GM12874 (cell line): Measurements from ENCODE around the gene UNG.

Experiments
- TF ChIP-seq, protein P1 (sequence below): IDR thresholded peaks from 2 replicates; pipeline ENCODE4 v1.5.1; 2011; ENCODE audit warnings: low read depth, mild to moderate bottlenecking, control low read depth, low read length, moderate library complexity; ENCODE audit not compliant: insufficient read depth

UNG gene

DNA sequence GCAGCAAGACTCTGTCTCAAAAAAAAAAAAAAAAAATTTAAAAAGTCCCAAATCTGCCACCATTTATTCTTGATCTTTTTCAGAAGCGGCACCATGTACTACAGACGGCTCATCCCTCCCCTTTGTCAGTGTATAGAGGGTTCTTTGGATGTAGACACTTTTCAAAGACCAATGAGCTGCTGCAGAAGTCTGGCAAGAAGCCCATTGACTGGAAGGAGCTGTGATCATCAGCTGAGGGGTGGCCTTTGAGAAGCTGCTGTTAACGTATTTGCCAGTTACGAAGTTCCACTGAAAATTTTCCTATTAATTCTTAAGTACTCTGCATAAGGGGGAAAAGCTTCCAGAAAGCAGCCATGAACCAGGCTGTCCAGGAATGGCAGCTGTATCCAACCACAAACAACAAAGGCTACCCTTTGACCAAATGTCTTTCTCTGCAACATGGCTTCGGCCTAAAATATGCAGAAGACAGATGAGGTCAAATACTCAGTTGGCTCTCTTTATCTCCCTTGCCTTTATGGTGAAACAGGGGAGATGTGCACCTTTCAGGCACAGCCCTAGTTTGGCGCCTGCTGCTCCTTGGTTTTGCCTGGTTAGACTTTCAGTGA, 12.5 kb downstream of the UNG start:
- TF ChIP-seq, protein P1, sequence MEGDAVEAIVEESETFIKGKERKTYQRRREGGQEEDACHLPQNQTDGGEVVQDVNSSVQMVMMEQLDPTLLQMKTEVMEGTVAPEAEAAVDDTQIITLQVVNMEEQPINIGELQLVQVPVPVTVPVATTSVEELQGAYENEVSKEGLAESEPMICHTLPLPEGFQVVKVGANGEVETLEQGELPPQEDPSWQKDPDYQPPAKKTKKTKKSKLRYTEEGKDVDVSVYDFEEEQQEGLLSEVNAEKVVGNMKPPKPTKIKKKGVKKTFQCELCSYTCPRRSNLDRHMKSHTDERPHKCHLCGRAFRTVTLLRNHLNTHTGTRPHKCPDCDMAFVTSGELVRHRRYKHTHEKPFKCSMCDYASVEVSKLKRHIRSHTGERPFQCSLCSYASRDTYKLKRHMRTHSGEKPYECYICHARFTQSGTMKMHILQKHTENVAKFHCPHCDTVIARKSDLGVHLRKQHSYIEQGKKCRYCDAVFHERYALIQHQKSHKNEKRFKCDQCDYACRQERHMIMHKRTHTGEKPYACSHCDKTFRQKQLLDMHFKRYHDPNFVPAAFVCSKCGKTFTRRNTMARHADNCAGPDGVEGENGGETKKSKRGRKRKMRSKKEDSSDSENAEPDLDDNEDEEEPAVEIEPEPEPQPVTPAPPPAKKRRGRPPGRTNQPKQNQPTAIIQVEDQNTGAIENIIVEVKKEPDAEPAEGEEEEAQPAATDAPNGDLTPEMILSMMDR: no peak

- TF ChIP-seq, protein P1: no peak
Measured at GRCh38 chr12:109110988-109111495, 13.6 kb downstream of the UNG start.

DNA sequence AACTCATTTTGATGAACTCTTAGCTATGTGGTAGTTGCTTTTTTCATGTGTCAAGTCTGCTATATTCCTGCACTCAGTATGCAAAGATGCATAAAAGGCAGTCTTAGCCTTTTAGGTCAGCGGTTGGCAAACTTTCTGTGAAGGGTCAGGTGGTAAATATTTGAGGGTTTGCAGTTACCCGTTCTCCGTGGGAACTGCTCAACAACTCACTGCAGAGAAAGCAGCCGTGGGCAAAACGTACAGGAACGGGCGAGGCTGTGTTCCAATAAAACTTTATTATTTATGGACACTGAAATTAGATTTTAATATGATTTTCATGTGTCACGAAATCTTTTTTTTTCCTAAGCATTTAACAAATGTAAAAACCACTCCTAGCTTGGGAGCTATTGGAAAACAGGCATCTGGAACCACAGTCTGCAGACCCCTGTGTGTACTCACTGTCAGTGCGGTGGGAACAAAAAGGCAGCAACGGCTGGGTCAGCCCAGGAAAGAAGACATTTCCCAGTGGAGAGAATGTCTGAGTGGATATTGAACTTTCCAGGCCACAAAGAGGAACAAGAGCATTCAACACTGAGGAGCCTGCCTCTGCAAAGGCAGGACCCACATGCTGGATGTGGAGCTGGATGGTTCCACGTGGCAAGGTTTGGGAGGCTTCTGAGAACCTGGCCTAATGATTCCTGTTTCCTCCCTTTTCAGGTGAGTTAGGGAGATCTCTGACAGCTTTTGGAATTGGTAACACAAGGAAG, 15.5 kb downstream of the UNG start:
- TF ChIP-seq, protein P1: no peak

- TF ChIP-seq, protein P1: no peak
Measured at GRCh38 chr12:109113661-109114321, 16.4 kb downstream of the UNG start.

DNA sequence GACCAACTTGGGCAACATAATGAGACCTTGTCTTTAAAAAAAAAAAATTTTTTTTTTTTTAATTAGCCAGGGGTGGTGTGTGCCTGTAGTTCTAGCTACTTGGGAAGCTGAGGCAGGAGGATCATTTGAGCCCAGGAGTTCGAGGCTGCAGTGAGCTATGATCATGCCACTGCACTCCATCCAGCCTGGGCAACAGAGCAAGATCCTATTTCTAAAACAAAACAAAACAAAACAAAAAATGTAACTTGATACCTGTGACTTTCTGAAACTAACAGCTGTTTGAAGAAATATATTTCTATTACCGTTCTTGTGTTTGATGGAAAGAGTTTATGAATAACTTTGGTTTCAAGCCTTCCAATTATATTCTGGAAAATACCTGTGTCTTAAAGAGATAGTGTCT, 17.2 kb downstream of the UNG start:
- TF ChIP-seq, protein P1: no peak

GRCh38 chr12:109115404-109115757, 18.0 kb downstream of the UNG start:
- TF ChIP-seq, protein P1: no peak
